Endothelial cell of umbilical vein (primary cell): ENCODE measurements around the gene LONRF2.

Experiments used
- CTCF ChIP-seq, 2 donors: IDR thresholded peaks; 1 replicate in 1 of 2; 2 replicates in 1 of 2; pipeline ENCODE4 v1.5.1; 2011; ENCODE audit warnings: low read length in 2 of 2, mild to moderate bottlenecking in 2 of 2, moderate library complexity in 2 of 2, control low read depth in 1 of 2, inconsistent platforms in 1 of 2, low read depth in 1 of 2; ENCODE audit not compliant: insufficient read depth in 1 of 2; ENCODE audit errors: extremely low read depth in 1 of 2
- EZH2 ChIP-seq: IDR thresholded peaks from 2 replicates; pipeline ENCODE4 v1.6.1; 2012; ENCODE audit warnings: borderline replicate concordance, low read depth, mild to moderate bottlenecking, moderate library complexity, low read length, inconsistent platforms; ENCODE audit not compliant: severe bottlenecking
- FOS ChIP-seq: IDR thresholded peaks from 2 replicates; pipeline ENCODE4 v1.6.1; 2011; ENCODE audit warnings: mild to moderate bottlenecking, low read length, moderate library complexity, borderline replicate concordance; ENCODE audit not compliant: insufficient read depth
- GATA2 ChIP-seq: IDR thresholded peaks from 2 replicates; pipeline ENCODE4 v1.7.0; 2011; ENCODE audit warnings: low read depth, mild to moderate bottlenecking, moderate library complexity, mixed read lengths, low read length; ENCODE audit not compliant: insufficient read length, insufficient read depth
- MAX ChIP-seq: IDR thresholded peaks from 2 replicates; pipeline ENCODE4 v1.6.1; 2011; ENCODE audit not compliant: insufficient read depth, insufficient read length
- POLR2A ChIP-seq: IDR thresholded peaks from 2 replicates; pipeline ENCODE4 v1.6.1; 2012; ENCODE audit warnings: low read depth, mild to moderate bottlenecking, control low read depth, low read length
- POLR2AphosphoS5 ChIP-seq: IDR thresholded peaks from 2 replicates; pipeline ENCODE4 v1.6.1; 2012; ENCODE audit warnings: low read depth, mild to moderate bottlenecking, control low read depth, low read length, moderate library complexity; ENCODE audit not compliant: insufficient read depth

GRCh38 chr2:100268986-100269385, 53.3 kb downstream of the LONRF2 start:
- TF ChIP-seq EZH2 (no peak), CTCF (IDR thresholded peaks at IDR 0.05; ENCODE audit: extremely low read depth in 1 of 2, insufficient read depth in 1 of 2, low read depth in 1 of 2, low read length in 2 of 2) (no peak), MAX (no peak), FOS (no peak), POLR2AphosphoS5 (no peak), POLR2A (no peak), GATA2 (no peak)
